Measurements from ENCODE around the gene ST6GAL1. TPM values are rescaled to one million over a fixed set of nuclear protein-coding genes. Genes with fewer than 3 reads are reported as not detected.
A peak's percentile ranks its signal among the peaks of the same experiment; 100 is the strongest.

ST6GAL1 gene
- total and polyA plus RNA-seq, 10 of the 15 experiments (the other 5 are each of a cell fraction or from before 2014, with no cell fraction given) = 74.2 to 248 (median 149) TPM

GRCh38 chr3:187062526-187063177 lies 132.3 kb downstream of the ST6GAL1 start:
- DNase-seq (ENCODE audit: low read depth, low spot score) (no peak), FAIRE-seq (no peak), ATAC-seq (no peak)
- POLR2A ChIA-PET = interaction anchor here (0.7 to 1.3 kb wide), 3 partner anchors 19 to 35 kb away, joined by 3 to 4 read pairs (median 3); no protein-coding TSS in a partner anchor
- Histone ChIP-seq H2AFZ (ENCODE audit: control insufficient read depth, low read depth, low read length) (no peak overlapping the region), H3K27ac (ENCODE audit: control insufficient read depth, insufficient read depth) (0 out of 2 replicates have a peak overlapping the region, but pooled peaks have one; percentile 7), H3K79me2 (ENCODE audit: control insufficient read depth, insufficient read depth, low read length) (peaks cover 46% of the 10 kb centered on the region), H3K4me3 (no peak overlapping the region), H3K4me1 (ENCODE audit: control insufficient read depth, insufficient read depth, low read length) (peaks cover 47% of the 10 kb centered on the region), H3K4me2 (ENCODE audit: control insufficient read depth, insufficient read depth) (peak overlapping the region; percentile 9; the same call in 1 of the 2 replicates), H4K20me1 (ENCODE audit: control insufficient read depth, insufficient read depth) (no peaks in the 10 kb centered on the region; the same call in 1 of the 2 replicates), H3K9ac (ENCODE audit: control insufficient read depth, insufficient read depth, low read length) (no peak overlapping the region), H3K9me3 (replicated peaks; ENCODE audit: control insufficient read depth, insufficient read depth, low read length) (no peaks in the 10 kb centered on the region; the same call in 2 of the 3 replicates), H3K27me3 (replicated peaks in 1 of 2; ENCODE audit: control insufficient read depth in 2 of 2, insufficient read depth in 2 of 2, low read length in 1 of 2) (no peaks in the 10 kb centered on the region), H3K36me3 (ENCODE audit: control insufficient read depth in 2 of 2, insufficient read depth in 2 of 2, low read length in 1 of 2) (peaks cover 22 to 33% of the 10 kb centered on the region in 2 experiments)
- RAD21 ChIA-PET (ENCODE audit: unreplicated experiment) = interaction anchor here (1.5 kb wide), 1 partner anchor 30 kb away, joined by 3 read pairs; no protein-coding TSS in a partner anchor
- intact Hi-C loops (cut with micrococcal nuclease; ENCODE audit: unreplicated experiment) = no loop called here
- in situ Hi-C loops (cut with MboI) = no loop called here
- SMC1A ChIA-PET (ENCODE audit: uncharacterized antibody, unreplicated experiment) = interaction anchor here (0.9 to 1.3 kb wide), 4 partner anchors 12 to 35 kb away, joined by 3 to 4 read pairs (median 4); no protein-coding TSS in a partner anchor
- BruUV-seq (replicated peaks) = no TSS peak
- CTCF ChIA-PET = interaction anchor here (0.7 to 1.4 kb wide), 2 partner anchors 18 to 33 kb away, joined by 3 to 5 read pairs; no protein-coding TSS in a partner anchor
- TF ChIP-seq ZNF24 (IDR thresholded peaks at IDR 0.05) (no peak), CHD2 (IDR thresholded peaks at IDR 0.05; ENCODE audit: borderline replicate concordance, low read depth, low read length) (no peak), SUZ12 (IDR thresholded peaks at IDR 0.05; ENCODE audit: unreplicated experiment) (no peak), TAF1 (IDR thresholded peaks at IDR 0.05; ENCODE audit: borderline replicate concordance, low read depth, low read length) (no peak), SP1 (IDR thresholded peaks at IDR 0.05; ENCODE audit: low read depth, low read length) (no peak), MTA2 (IDR thresholded peaks at IDR 0.05; ENCODE audit: low read depth) (no peak), PAX8 (IDR thresholded peaks at IDR 0.05) (no peak), RAD51 (IDR thresholded peaks at IDR 0.05) (no peak), ZBTB33 (IDR thresholded peaks at IDR 0.05) (no peak), IKZF1 (conservative IDR thresholded peaks at IDR 0.05) (no peak), CREB1 (IDR thresholded peaks at IDR 0.05; ENCODE audit: low read depth) (no peak), ZNF217 (IDR thresholded peaks at IDR 0.05) (no peak), HDAC6 (IDR thresholded peaks at IDR 0.05; ENCODE audit: unreplicated experiment) (no peak), PML (IDR thresholded peaks at IDR 0.05; ENCODE audit: low read length) (peak; percentile 35; the same call in 1 of the 2 replicates), ZNF207 (IDR thresholded peaks at IDR 0.05; ENCODE audit: borderline replicate concordance) (no peak), RUNX3 (IDR thresholded peaks at IDR 0.05; ENCODE audit: low read length) (peak; percentile 26; the same call in 1 of the 2 replicates), EP300 (IDR thresholded peaks at IDR 0.05; ENCODE audit: borderline replicate concordance in 1 of 2, control insufficient read depth in 1 of 2, low read depth in 2 of 2, low read length in 2 of 2) (no peak), ZNF274 (IDR thresholded peaks at IDR 0.05; ENCODE audit: insufficient read depth, insufficient read length) (no peak), SREBF1 (IDR thresholded peaks at IDR 0.05; ENCODE audit: low read length) (no peak)
- TF ChIP-seq, protein P1, sequence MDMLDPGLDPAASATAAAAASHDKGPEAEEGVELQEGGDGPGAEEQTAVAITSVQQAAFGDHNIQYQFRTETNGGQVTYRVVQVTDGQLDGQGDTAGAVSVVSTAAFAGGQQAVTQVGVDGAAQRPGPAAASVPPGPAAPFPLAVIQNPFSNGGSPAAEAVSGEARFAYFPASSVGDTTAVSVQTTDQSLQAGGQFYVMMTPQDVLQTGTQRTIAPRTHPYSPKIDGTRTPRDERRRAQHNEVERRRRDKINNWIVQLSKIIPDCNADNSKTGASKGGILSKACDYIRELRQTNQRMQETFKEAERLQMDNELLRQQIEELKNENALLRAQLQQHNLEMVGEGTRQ (IDR thresholded peaks at IDR 0.05; ENCODE audit: borderline replicate concordance, low read depth, low read length) = no peak
- TF ChIP-seq, protein P2, sequence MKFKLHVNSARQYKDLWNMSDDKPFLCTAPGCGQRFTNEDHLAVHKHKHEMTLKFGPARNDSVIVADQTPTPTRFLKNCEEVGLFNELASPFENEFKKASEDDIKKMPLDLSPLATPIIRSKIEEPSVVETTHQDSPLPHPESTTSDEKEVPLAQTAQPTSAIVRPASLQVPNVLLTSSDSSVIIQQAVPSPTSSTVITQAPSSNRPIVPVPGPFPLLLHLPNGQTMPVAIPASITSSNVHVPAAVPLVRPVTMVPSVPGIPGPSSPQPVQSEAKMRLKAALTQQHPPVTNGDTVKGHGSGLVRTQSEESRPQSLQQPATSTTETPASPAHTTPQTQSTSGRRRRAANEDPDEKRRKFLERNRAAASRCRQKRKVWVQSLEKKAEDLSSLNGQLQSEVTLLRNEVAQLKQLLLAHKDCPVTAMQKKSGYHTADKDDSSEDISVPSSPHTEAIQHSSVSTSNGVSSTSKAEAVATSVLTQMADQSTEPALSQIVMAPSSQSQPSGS (IDR thresholded peaks at IDR 0.05; ENCODE audit: low read length) = peak; percentile 36; the same call in 1 of the 2 replicates

Measured in GM12878 (cell line).